Muscle of arm (tissue), 12 donors: ENCODE results near the gene CFAP74. TPM values are rescaled to one million over a fixed set of nuclear protein-coding genes. Genes with fewer than 3 reads are reported as not detected.
"Not testable (repeated sequence)": the region's sequence is repeated elsewhere in the genome, so short reads cannot be mapped to it uniquely, and the experiment has no call there.

Experiments
- DNase-seq: peaks from one replicate; pipeline ENCODE4 v3.0.0-alpha.2; 2013
- polyA plus RNA-seq, 12 donors: library from polyadenylated mRNA; unstranded; fragments of 120-200 nt; gene quantifications; one replicate each; pipeline ENCODE4 v1.2.1, GENCODE V29; 2013; ENCODE audit not compliant: insufficient read length in 12 of 12

CFAP74 gene
- polyA plus RNA-seq, 12 donors: 0.07 to 0.74 (median 0.24) TPM; not detected in 2

- no peak for DNase-seq
Measured at GRCh38 chr1:1988061-1988945, 15.3 kb downstream of the CFAP74 start.

- no peak for DNase-seq
Measured at GRCh38 chr1:1987142-1987510, 16.5 kb downstream of the CFAP74 start.

DNA sequence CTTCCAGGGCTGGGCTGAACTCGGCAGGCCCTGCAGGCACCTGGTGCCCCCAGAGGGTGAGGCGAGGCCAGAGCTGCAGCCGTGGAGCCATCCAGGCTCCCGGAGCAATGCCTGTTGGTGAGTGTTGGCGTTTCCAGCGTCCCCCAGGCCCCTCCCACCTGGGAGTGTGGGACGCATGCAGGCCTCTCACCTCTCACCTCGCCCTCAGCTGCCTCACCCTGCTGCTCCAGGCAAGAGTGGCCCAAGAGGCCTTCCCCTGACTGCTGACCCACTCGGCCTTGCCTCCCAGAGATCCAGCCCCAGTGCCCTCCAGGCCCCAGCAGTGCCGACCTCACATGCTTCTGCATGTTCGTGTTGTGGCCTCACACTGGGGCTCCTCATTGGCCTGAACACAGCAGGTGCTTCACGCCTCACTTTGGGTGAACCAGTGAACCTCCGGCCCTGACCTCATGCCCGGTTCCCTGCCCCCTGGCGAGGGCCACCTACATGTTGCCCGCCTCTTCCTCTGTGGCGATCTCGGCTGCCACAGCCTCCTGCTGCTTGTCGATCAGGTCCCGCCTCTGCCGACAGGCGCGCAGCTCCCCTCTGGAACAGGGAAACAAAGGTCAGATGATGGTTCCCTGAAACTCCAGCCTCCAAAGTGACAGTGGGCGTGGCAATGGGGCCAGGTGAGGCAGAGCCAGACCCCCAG lies 17.0 kb downstream of the CFAP74 start:
- DNase-seq: no peak

DNA sequence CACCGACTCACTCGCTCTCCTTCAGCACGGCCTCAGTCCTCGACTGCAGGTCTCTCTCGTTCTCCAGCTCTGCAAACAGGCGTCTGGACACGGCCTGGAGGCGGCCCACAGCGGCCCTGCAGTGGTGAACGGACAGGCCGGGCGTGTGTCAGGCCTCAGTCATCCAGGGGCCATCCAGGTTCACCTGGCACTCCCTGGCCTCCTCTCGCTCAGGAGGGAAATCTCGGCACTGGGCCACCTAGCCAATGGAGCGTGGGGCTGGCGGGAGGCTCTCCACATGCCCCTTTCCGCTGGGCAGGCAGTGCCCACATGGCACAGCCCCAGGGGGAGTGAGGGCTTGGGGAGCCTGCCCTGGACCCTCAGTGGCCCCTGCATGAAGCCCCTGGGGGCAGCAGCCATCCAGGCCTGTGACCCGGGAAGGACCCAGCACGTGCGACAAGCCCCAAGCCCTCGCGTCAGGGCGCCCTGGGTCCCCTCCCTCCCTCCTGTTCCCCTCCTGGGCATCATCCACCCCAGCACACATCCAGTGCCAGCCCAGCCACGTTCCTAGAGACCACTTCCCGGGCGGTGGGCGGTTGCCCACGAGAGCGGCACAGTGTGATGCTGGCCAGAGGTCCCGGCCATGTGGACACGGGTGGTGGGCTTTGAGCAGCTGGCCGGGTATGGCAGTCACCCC lies 18.1 kb downstream of the CFAP74 start:
- DNase-seq: no peak

DNA sequence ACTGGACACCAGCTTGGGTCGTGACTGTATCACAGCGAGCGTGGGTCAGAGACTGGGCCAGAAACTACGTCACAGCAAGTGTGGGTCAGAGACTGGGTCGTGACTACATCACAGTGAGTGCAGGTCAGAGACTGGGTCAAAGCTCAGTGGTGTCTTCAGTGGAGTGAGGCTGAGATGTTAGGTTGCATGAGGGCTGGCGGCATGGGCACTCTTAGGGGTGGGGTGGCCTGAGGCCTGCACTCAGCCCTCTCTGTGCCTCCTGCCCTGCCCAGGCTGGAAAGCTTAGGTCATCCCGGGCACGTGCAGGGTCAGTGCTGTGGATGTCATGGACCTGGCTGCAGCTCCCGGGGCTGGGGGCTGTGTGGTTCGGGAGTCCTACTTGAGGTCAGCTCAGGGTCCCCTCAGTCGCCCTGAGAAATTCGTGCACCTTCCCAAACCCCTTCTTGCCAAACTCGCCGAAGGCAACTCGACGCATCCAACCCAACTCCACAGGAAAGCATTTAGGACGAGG lies 19.0 kb downstream of the CFAP74 start:
- no peak for DNase-seq

DNA sequence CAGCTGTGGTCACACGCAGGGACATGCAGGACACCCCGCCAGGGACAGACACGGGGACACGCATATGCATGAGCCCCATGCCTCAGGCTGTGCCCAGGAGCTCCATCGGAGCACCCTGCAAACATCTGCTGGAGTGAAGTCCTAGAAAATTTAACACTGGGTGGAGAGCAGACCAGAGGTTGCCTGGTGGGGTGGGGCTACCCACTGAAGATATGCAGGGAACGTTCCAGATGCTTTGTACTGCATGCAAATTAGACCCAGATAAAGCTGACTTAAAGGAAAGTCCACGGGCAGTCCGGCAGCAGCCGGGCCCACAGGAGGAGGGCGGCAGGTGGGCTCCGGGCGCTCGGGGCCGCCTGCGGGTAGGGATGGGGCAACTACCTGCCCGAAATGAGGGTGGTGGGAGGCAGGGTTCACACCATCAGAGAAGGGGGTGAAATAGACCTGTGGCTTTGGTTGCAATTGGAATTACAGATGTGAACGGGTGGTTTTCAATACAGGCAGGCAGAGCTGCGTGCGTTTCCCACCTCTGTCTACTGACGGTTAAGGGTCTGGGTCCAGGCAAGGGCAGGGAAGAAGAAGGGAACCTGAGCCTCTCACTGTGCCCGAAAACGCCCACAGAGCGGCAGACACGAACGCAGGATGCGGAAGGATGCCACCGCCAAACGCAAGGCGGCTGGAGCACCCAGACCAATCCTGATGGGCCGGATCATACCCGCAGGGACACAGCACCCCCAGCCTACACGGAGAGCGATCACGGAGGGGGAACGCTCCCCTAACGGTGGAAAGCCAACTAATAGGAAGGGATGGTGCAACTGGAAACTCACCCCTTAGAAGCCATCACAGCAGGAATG lies 21.0 kb downstream of the CFAP74 start:
- no peak for DNase-seq

DNA sequence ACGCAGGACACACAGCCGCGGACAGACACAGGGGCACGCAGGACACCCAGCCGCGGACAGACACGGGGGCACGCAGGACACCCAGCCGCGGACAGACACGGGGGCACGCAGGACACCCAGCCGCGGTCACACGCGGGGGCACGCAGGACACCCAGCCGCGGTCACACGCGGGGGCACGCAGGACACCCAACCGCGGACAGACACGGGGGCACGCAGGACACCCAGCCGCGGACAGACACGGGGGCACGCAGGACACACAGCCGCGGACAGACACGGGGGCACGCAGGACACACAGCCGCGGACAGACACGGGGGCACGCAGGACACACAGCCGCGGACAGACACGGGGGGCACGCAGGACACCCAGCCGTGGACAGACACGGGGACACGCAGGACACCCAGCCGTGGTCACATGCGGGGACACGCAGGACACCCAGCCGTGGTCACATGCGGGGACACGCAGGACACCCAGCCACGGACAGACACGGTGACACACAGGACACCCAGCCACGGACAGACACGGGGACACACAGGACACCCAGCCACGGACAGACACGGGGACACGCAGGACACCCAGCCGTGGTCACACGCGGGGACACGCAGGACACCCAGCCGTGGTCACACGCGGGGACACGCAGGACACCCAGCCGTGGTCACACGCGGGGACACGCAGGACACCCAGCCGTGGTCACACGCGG lies 21.8 kb downstream of the CFAP74 start:
- DNase-seq: not testable (repeated sequence)

GRCh38 chr1:1981142-1981500 lies 22.5 kb downstream of the CFAP74 start:
- DNase-seq: no peak

DNA sequence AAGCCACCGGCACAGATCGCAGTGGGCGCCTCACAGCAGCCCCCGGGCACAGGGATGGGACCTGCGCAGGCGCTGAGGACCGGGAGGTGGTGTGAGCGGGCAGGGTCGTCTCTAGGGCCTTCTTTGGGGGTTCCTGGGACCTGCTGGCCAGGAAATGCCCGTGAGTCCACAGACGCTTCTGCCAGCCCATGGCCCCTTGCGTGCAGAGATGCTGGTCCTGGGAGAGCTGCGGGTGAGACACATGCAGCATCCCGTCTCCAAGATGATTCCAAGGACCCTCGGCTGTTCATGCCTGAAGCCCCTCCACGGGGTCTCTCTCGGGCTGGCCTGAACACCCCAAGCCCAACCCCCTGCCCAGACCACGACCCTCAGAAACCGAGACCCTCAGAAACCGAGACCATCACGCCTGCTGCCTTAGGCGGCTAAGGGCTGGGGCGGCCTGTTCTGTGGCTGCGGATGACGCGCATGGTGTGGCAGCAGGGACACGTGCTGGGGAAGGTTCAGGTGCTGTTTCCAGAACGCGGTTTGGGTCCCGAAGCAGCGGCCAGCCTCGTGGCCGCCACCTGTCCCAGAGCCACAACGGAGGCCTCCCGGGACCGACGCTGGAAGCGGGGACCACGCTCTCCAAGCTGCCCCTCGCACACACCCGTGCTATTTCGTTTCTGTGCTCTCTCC lies 23.0 kb downstream of the CFAP74 start:
- no peak for DNase-seq

DNA sequence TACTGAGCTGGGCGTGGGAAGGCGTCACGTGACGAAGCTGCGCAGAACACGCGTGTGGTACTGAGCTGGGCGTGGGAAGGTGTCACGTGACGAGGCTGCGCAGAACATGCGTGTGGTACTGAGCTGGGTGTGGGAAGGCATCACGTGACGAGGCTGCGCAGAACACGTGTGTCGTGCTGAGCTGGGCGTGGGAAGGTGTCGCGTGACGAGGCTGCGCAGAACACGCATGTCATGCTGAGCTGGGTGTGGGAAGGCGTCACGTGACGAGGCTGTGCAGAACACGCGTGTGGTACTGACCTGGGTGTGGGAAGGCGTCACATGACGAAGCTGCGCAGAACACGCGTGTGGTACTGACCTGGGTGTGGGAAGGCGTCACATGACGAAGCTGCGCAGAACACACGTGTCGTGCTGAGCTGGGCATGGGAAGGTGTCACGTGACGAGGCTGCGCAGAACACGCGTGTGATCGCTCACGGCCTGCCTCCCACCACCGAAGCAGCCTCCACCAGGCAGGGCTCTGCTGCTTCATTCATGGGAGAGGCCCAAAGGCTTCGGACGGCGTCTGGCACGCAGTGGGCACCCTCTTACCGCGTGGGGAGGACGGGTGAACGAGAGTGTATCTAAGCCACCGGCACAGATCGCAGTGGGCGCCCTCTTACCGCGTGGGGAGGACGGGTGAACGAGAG lies 24.0 kb downstream of the CFAP74 start:
- DNase-seq: no peak

DNA sequence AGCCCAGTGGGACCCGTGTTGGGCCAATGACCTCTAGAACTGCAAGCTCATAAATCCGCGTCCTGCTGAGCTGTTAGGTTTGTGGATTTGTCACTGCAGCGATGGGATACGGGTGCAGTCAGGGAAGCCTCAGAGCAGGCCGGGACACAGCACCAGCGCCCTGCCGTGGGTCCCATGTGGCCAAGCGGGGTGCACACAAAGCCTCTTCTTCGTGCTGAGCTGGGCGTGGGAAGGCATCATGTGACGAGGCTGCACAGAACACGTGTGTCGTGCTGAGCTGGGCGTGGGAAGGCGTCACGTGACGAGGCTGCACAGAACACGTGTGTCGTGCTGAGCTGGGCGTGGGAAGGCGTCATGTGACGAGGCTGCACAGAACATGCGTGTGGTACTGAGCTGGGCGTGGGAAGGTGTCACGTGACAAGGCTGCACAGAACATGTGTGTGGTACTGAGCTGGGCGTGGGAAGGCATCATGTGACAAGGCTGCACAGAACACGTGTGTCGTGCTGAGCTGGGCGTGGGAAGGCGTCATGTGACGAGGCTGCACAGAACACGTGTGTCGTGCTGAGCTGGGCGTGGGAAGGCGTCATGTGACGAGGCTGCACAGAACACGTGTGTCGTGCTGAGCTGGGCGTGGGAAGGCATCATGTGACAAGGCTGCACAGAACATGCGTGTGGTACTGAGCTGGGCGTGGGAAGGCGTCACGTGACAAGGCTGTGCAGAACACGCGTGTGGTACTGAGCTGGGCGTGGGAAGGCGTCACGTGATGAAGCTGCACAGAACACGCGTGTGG lies 24.7 kb downstream of the CFAP74 start:
- not testable (repeated sequence) for DNase-seq

DNA sequence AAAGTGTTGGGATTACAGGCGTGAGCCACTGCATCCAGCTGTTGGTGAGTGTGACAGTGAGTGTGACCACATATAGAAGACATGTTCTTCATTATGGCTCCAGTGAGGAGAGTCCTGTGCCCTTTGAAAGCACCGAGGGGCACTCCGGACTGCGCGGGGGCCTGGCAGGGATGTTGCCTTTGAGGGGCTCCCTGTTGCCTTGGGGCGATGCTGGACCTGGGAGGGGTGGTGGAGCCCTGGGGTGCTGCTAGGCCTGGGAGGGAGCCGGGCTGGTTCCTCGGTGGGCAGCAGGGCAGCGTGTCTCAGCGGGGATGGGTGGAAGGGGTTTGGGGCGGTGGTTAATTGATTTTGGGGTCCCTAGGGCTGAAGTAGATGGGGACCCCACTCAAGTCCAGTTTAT lies 25.5 kb downstream of the CFAP74 start:
- DNase-seq: no peak

GRCh38 chr1:1976031-1976430 lies 27.6 kb downstream of the CFAP74 start:
- no peak for DNase-seq

DNA sequence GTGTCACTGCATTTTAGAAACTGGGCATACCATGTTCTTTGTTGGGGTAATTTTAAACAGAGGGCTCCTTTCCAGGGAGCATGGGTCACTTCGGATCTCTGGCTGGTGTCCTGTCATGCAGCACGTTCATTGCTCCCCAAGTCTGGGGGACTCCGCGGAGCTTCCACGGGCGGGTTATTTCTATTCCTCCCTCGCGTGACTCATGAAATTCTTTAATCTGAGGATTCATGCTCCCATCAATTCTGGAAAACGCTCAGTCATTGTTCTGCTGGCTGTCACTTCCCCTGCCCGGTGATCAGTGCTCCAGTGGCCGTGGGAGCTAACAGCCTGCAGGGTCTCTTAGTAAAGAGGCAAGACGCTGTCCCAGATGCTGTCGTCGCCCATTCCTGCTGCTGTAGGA lies 28.1 kb downstream of the CFAP74 start:
- no peak for DNase-seq

GRCh38 chr1:1974834-1975233 lies 28.8 kb downstream of the CFAP74 start:
- no peak for DNase-seq

DNA sequence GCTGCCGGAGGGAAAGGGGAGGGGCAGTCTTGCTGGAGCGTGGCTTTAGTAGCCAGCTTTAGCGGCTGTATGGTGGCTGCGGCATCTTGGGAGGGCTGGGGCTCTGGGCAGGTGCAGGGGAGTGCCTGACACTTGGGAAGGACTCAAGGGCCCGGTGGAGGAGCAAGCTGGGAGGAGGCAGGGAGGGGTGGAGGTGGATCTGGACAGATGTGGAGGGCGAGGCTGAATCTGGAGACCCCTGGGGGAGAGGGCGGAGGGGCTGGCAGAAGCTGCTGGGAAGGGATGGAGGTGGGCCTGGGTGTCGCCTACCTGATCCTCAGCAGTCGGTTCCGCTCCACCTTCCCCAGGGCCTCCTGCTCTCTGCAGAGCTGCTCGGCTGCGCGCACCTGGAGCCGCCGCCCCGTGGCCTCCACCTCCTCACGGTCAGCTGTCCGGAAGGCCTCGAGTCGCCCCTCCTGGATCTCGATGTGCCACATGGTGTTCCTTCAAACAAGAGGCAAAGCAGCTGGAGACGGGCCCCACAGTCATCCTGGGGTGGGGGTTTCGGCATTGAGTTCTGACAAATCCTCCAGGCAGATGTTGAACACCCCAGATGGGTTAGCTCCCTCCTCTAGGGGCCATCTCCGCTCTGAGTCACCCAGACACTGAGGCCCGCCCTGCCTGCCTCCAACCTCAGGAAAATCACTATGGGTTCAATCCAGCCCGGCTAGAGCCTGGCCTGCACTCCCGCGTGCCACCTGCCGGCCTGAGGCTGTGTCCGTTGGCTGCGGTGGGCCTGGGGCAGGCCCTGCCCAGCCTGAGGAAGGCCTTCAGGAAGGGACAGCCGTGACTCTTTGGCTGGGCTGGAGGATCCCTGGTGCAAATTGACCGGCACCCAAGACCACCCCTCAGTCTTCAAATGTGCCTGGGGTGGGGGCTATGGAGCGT lies 29.6 kb downstream of the CFAP74 start:
- DNase-seq: no peak

DNA sequence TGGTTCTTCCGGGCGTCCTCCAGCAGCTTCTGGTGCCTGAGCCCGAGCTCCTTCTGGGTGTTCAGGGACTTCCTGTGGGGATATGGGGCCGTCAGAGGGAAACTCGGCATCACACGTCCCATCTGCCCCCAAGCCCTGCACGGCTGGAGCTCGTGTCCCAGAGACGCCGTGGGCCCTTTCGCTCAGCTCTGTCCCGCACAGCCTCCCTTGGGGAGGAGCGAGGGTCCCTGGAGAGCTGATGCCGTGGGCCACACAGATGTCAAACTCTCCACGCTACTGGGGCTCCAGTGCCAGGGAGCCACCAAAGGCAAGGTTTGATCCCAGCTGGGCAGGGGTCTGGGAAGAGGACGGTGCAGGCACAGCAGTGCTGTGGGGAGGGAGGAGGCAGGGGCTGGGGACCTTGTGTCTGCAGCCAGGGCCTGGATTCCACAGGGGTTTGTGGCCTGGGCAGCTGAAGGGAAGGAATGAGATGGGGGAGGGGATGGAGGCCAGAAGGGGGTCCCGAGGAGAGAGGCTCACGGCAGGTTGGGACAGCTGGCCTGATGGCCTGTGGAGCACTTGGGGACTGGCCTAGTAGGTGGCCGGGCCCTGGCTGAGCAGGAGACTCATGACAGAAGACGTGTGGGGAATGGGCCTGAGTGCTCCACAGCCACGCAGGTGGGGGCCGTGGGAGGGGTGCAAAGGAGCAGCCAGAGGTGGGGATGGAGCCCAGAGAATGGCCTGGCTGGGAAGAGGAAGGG lies 30.4 kb downstream of the CFAP74 start:
- DNase-seq: no peak
